ENCODE results near the gene KRT86. TPM values are rescaled to one million over a fixed set of nuclear protein-coding genes. Genes with fewer than 3 reads are reported as not detected.

KRT86 gene
- total RNA-seq, 1 donor from 2014 or later: 2.2 TPM

GRCh38 chr12:52247622-52248540 lies 26.6 kb upstream of the KRT86 start:
- no peak overlapping the region for H3K4me3 ChIP-seq (ENCODE audit: low read depth, low read length)
- no peak for DNase-seq (ENCODE audit: low read depth)
- no peak for TF ChIP-seq CTCF (conservative IDR thresholded peaks at IDR 0.05; ENCODE audit: low read depth, low read length)

- DNase-seq (ENCODE audit: low read depth): no peak
- no peak for TF ChIP-seq CTCF (conservative IDR thresholded peaks at IDR 0.05; ENCODE audit: low read depth, low read length)
- no peak overlapping the region for H3K4me3 ChIP-seq (ENCODE audit: low read depth, low read length)
Measured at GRCh38 chr12:52248541-52249461, 25.6 kb upstream of the KRT86 start.

GRCh38 chr12:52249511-52250047 lies 24.9 kb upstream of the KRT86 start:
- no peak for DNase-seq (ENCODE audit: low read depth)
- no peak for TF ChIP-seq CTCF (conservative IDR thresholded peaks at IDR 0.05; ENCODE audit: low read depth, low read length)
- no peak overlapping the region for H3K4me3 ChIP-seq (ENCODE audit: low read depth, low read length)

GRCh38 chr12:52250048-52250990 lies 24.1 kb upstream of the KRT86 start:
- TF ChIP-seq CTCF (conservative IDR thresholded peaks at IDR 0.05; ENCODE audit: low read depth, low read length): no peak
- no peak overlapping the region for H3K4me3 ChIP-seq (ENCODE audit: low read depth, low read length)
- DNase-seq (ENCODE audit: low read depth): no peak

- H3K4me3 ChIP-seq (ENCODE audit: low read depth, low read length): no peak overlapping the region
- no peak for TF ChIP-seq CTCF (conservative IDR thresholded peaks at IDR 0.05; ENCODE audit: low read depth, low read length)
- DNase-seq (ENCODE audit: low read depth): no peak
Measured at GRCh38 chr12:52251367-52252051, 22.9 kb upstream of the KRT86 start.
